Peyer's patch (tissue), 4 donors: ENCODE measurements around the gene ABTB1. TPM values are rescaled to one million over a fixed set of nuclear protein-coding genes. Genes with fewer than 3 reads are reported as not detected.

Experiments used
- DNase-seq, 3 donors: peaks; one replicate each; pipeline ENCODE4 v3.0.0-alpha.2; 2017 to 2019
- H3K27ac ChIP-seq, 4 donors: fragments of 200-600 bp; sonication (generic); one replicate each; pipeline ENCODE4 v1.5.1; 2016 to 2019
- H3K27me3 ChIP-seq, 2 donors: fragments of 200-600 bp; sonication (generic); one replicate each; pipeline ENCODE4 v1.5.1; 2019
- H3K36me3 ChIP-seq, 3 donors: fragments of 200-600 bp; sonication (generic); one replicate each; pipeline ENCODE4 v1.5.1; 2016 to 2019
- H3K4me1 ChIP-seq, 4 donors: fragments of 200-600 bp; sonication (generic); one replicate each; pipeline ENCODE4 v1.5.1; 2016 to 2019
- H3K4me3 ChIP-seq, 4 donors: fragments of 200-600 bp; sonication (generic); 1 replicate in 3 of 4; 2 replicates in 1 of 4; pipeline ENCODE4 v1.5.1; 2016 to 2019; ENCODE audit warnings: mild to moderate bottlenecking in 1 of 4
- H3K9me3 ChIP-seq, 4 donors: fragments of 200-600 bp; sonication (generic); one replicate each; pipeline ENCODE4 v1.5.1; 2016 to 2019; ENCODE audit warnings: mild to moderate bottlenecking in 1 of 4
- CTCF ChIP-seq, 6 experiments: fragments of 450-650 bp in 4 of 6; fragments of 200-600 bp in 2 of 6; sonication (generic) in 1 of 6; IDR thresholded peaks; one replicate each; pipeline ENCODE4 v1.5.1; 2017 to 2019; ENCODE audit warnings: antibody characterized with exemption in 6 of 6, mild to moderate bottlenecking in 3 of 6, moderate library complexity in 1 of 6
- POLR2A ChIP-seq, 2 donors: fragments of 450-650 bp; IDR thresholded peaks; one replicate each; pipeline ENCODE4 v1.5.1; 2017; ENCODE audit warnings: antibody characterized with exemption in 2 of 2, mild to moderate bottlenecking in 2 of 2, moderate library complexity in 2 of 2
- total RNA-seq, 4 donors: library from RNA; depleted of rRNA; stranded (reverse); fragments of >200 nt; gene quantifications; one replicate each; pipeline ENCODE4 v1.1.0, GENCODE V29; 2016

Gene ABTB1
- total RNA-seq, 4 donors from 2014 or later: 38.5 to 80.0 (median 57.1) TPM

DNA sequence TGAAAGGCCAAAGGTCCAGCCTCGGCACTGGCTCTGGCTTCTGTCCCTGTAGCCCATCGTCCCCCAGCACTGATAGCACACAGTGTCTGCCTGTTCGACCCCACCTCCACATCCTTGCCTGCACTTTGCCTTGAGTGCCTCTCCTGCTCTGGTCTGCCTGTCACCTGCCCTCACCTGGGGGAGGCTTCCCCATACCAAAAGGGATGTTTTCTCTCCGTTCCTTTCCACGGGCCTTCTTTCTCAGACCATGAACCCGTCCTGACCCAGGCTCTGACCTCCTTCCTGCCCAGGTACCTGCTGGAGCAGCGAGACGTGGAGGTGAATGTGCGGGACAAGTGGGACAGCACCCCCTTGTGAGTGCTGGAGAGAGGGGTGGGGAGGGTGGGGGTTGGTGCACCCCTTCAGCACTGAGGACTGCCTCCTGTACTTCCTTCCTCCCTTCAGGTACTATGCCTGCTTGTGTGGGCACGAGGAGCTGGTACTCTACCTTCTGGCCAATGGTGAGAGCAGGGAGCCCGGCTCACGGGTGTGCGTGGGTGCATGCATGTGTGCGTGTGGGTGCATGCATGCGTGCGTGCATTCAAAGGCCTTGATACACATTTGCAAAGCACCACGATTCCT, 1.5 kb downstream of the ABTB1 start:
- peak overlapping the region in 3 of 4 donors; percentile 92 to 99 (median 98) for H3K4me3 ChIP-seq
- DNase-seq: peak in 2 of 3 donors; percentile 37 to 44

DNA sequence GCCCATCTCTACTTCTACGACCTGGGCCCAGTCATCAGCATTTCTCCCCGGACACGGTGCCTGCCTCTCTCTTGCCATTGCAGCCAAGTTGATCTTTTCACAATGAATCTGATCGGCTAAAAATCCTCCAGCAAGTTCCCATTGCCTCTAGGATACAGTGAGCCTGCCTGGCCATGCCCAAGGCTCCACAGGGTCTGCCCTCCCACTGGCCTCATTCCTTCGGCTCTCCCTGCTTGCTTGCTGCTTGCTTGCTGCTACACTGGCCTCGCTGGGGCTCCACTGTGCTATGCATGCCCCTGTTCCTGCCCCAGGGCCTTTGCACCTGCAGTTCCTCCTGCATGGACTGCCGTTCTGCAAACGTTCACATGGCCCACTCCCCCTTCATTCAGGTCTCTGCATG, 2.0 kb downstream of the ABTB1 start:
- Histone ChIP-seq H3K4me3 (no peak overlapping the region), H3K9me3 (no peaks in the 10 kb centered on the region), H3K4me1 (peaks cover 0 to 20% (median 7%) of the 10 kb centered on the region in 4 donors), H3K27ac (no peak overlapping the region), H3K36me3 (peaks cover 0 to 21% (median 0%) of the 10 kb centered on the region in 3 donors), H3K27me3 (no peaks in the 10 kb centered on the region)
- TF ChIP-seq POLR2A (IDR thresholded peaks at IDR 0.05) (no peak), CTCF (IDR thresholded peaks at IDR 0.05) (no peak)
- peak in 2 of 3 donors; percentile 31 to 42 for DNase-seq

More for the DNA sequence above, 1.5 kb downstream of the ABTB1 start:
- H3K27ac ChIP-seq: peak overlapping the region in 1 of 4 donors; percentile 87
- H3K27me3 ChIP-seq: no peaks in the 10 kb centered on the region
- TF ChIP-seq POLR2A (IDR thresholded peaks at IDR 0.05): no peak
- TF ChIP-seq CTCF (IDR thresholded peaks at IDR 0.05): no peak
- H3K4me1 ChIP-seq: peaks cover 0 to 20% (median 7%) of the 10 kb centered on the region in 4 donors
- H3K36me3 ChIP-seq: peaks cover 0 to 21% (median 0%) of the 10 kb centered on the region in 3 donors
- no peaks in the 10 kb centered on the region for H3K9me3 ChIP-seq

DNA sequence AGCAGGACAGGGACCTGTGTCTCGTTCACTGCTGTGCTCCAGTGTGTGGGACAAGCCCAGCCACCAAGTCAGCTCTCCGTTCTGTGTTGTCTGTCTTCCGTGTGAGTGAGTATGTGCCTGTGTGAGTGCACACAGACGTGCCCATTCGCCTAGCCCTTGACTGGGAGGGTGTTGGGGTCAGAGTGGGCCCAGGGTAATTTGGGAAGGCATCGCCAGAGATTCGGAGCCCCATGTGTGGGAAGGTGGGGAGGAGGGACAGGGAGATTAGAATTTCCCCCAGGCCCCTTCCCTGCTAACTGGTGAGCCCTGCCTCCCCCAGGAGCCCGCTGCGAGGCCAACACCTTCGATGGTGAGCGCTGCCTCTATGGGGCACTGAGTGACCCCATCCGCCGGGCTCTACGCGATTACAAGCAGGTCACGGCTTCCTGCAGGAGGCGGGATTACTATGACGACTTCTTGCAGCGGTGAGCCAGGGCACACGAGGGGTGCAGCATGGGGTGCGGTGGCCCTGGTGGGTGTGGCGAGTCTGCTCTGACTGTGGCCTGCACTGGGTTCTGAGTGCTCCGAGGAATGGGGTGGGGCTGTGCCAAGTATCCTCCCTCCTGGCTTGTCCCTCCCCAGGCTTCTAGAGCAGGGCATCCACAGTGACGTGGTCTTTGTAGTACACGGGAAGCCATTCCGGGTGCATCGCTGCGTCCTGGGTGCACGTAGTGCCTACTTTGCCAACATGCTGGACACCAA, 3.1 kb downstream of the ABTB1 start:
- peaks cover 0 to 20% (median 7%) of the 10 kb centered on the region in 4 donors for H3K4me1 ChIP-seq
- no peak overlapping the region for H3K4me3 ChIP-seq
- H3K36me3 ChIP-seq: peaks cover 0 to 21% (median 0%) of the 10 kb centered on the region in 3 donors
- H3K27me3 ChIP-seq: no peaks in the 10 kb centered on the region
- TF ChIP-seq CTCF (IDR thresholded peaks at IDR 0.05) (no peak), POLR2A (IDR thresholded peaks at IDR 0.05) (no peak)
- no peaks in the 10 kb centered on the region for H3K9me3 ChIP-seq
- no peak overlapping the region for H3K27ac ChIP-seq
- DNase-seq: peak in 2 of 3 donors; percentile 34 to 43

GRCh38 chr3:127676456-127676855, 3.7 kb downstream of the ABTB1 start:
- no peak for TF ChIP-seq POLR2A (IDR thresholded peaks at IDR 0.05)
- no peak for TF ChIP-seq CTCF (IDR thresholded peaks at IDR 0.05)
- no peaks in the 10 kb centered on the region for H3K9me3 ChIP-seq
- no peak overlapping the region for H3K4me3 ChIP-seq
- no peaks in the 10 kb centered on the region for H3K27me3 ChIP-seq
- H3K27ac ChIP-seq: no peak overlapping the region
- peak in 2 of 3 donors; percentile 10 to 45 for DNase-seq
- peaks cover 0 to 21% (median 0%) of the 10 kb centered on the region in 3 donors for H3K36me3 ChIP-seq
- H3K4me1 ChIP-seq: peaks cover 0 to 18% (median 7%) of the 10 kb centered on the region in 4 donors

DNA sequence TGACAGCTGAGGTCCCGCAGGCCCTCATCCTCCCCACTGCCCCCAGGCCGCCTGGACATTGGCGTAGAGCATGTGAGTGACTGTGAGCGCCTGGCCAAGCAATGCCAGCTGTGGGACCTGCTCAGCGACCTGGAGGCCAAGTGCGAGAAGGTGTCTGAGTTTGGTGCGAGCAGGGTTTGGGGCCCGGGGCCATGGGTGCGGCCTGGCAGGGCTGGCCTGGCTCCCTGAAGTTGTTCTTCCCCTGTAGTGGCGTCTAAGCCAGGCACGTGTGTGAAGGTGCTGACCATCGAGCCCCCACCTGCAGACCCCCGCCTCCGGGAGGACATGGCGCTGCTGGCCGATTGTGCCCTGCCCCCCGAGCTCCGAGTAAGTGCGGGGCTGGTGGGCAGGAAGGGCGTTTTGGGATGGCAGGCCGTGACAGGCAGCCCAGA, 4.2 kb downstream of the ABTB1 start:
- H3K27ac ChIP-seq: no peak overlapping the region
- H3K4me3 ChIP-seq: no peak overlapping the region
- no peaks in the 10 kb centered on the region for H3K27me3 ChIP-seq
- peaks cover 0 to 13% (median 5%) of the 10 kb centered on the region in 4 donors for H3K4me1 ChIP-seq
- H3K36me3 ChIP-seq: peaks cover 0 to 21% (median 0%) of the 10 kb centered on the region in 3 donors
- H3K9me3 ChIP-seq: no peaks in the 10 kb centered on the region
- TF ChIP-seq POLR2A (IDR thresholded peaks at IDR 0.05) (no peak), CTCF (IDR thresholded peaks at IDR 0.05) (no peak)
- peak in 2 of 3 donors; percentile 37 to 41 for DNase-seq
